GM18519 (cell line): ENCODE data around the gene ATP8B4.

Source experiments
- ATAC-seq: cut with Tn5 transposase; IDR thresholded peaks from one replicate; pipeline ENCODE4 v1.9.1; 2021; ENCODE audit warnings: mild to moderate bottlenecking, moderate library complexity; ENCODE audit not compliant: unreplicated experiment, low FRiP score

The ATP8B4 gene

DNA sequence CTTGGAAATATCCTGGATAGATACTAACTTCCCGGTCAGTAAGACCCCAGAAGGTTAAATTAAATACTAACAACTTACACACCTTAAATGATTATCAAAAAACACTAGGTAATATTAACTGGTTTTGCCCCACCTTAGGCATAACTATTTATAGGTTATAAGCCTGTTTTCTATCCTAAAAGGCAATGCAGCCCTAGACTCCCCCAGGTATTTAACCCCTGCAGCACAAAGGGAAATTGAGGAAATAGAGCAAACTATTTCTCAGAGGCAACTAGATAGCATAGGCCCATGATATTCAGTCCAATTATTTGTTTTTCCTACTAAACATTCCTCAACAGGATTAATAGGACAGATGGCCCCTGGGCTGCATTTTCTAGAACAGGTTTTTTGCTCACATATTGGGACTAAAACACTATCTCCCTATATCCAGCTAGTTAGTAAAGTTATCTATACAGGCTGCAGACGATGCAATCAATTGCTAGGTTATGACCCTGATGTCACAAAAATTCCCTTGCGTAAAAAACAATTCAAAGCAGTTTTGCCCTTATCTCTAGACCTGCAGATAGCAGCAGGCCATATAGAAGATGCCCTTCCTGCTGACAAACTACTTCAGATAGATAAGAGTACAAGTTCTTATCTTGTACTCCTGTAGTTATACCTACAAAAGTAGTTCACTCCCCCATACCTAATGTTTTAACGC, 276.9 kb downstream of the ATP8B4 start:
- ATAC-seq = no peak

- no peak for ATAC-seq
Measured at GRCh38 chr15:49832511-49832910, 286.5 kb downstream of the ATP8B4 start.

DNA sequence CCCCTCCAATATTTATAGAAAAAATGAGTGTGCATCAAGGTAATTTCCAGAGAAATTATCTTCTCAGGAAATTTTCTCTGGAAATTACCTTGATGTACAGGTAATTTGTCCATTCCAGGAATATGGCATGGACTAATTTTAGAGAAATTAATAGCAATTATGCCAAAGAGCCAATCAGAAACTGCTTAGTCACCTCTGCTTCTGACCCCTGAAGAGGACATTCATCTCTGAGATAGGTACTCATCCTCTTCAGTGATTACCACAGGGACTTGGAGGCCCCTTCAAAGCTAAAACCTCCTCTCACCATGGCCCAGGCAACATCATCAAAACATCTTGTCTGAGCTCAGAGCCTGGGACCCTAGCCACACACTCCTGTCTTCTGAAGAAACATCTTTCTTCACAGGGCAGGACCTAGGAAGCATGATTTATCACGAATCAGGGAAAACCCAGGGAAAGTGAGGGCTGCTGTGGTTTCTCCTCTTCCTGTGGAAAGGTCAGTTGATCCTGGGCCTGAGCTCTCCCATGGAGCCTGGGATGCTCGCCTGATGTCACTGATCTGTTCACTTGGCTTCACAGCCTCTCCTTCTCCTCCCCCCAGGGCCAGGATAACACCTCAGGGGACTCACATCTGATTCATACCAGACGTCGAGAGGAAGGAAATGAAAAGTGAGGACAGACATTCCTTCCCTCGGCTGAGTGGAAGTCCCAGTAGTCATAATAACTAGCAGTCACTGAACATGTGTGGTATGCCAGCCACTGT, 287.6 kb downstream of the ATP8B4 start:
- no peak for ATAC-seq

DNA sequence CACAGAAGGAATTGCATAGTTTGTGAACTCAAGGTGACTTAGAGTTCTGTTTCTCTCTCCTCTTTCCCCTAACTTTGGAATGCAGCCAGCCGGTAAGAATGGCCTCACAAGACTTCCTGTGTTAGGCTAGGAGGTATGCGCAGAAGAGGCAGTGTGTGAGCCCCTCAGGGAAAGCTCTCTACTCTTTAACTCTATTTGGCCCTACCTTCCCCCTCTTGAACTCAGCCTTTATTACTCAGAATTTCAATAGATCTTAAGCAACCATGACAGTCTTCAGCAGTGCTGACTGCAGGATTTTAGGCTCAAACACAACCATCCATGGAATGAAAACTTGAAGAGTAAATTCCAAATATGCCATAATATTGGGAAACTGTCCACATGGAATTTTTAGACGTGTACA, 288.6 kb downstream of the ATP8B4 start:
- ATAC-seq = no peak

GRCh38 chr15:49827311-49827710, 291.7 kb downstream of the ATP8B4 start:
- ATAC-seq = no peak

DNA sequence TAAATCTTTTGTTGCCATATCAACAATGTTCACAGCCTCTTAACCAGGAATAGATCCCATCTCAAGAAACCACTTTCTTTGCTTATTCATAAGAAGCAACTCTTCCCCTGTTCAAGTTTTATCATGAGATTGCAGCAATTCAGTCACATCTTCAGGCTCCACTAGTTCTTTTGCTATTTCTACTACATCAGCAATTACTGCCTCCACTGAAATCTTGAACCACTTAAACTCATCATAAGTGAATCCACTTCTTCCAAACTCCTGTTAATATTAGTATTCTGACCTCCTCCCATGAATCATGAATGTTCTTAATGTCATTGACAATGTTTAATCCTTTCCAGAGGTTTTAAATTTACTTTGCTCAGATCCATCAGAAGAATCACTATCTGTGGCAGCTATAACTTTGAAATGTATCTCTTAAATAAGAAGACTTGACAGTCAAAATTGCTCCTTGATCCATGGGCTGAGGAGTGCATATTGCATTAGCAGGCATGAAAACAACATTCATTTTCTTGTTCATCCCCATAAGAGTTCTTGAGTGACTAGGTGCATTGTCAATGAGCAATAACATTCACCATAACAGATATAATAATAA, 292.3 kb downstream of the ATP8B4 start:
- no peak for ATAC-seq

DNA sequence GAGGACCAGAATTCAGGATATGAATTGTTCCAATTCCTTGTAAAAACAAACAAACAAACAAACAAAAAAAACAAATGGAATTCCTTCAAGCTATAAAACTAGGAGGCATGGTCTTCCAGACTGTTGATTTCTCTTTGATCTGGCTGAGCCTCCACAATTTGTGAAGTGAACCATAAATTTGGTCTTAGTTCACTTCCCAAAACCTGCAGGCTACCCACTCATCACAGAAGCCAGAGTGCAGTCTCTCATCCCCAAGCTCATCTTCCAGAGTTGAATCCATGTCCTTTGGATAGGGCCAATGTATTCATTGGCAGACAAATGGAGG, 294.3 kb downstream of the ATP8B4 start:
- no peak for ATAC-seq

DNA sequence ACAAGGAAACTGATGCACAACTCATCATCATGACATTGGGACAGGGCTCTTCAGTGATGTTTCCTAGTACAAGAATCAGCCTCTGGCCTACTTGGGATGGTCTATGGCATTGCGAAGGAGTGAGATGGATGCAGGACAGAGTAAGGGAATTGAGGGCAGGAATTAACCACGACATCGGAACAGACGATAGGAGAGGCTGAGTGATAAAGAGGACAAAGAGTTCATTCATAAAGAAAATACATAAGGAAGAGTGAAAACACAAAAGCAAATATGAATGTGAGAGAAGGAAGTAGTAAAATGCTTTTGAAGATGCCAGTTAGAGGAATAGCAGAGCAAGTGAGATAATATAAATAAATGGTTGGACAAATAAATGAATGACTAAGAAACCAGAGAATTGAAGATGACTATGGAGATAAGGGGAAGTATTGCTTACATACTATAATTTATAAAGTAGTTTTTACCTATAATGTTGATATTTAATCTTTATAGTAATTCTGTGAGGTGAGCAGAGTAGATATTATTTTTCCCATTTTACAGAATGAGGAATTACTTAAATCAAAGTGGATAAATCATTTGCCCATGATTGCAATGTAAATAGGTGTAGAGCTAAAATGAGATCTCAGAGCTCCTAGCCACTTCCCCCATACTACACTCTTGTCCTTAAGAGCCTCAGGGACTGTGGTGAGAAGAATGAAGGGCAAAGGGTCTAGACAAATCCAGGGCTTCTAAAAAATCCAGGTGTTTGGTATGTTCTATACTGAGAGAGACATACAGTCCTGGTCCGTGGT, 294.9 kb downstream of the ATP8B4 start:
- no peak for ATAC-seq

DNA sequence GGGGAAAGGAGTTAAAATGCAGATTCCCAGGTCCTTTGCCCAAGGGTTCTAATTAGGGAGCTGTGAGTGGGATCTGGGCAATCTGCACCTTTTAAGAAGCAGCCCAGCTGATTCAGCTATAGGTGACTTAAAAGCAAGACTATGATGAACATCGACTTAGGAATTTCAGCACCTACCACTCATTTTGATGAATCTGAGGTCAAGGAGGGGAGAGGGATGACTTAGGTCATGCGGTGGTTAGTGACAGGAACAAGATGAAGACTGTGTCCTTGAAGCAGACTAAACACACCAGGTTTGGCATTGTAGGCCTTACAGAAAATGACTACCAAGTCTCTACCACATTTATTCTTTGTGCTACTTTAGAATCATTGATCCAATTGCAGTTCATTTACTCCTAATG, 301.9 kb downstream of the ATP8B4 start:
- ATAC-seq = no peak

DNA sequence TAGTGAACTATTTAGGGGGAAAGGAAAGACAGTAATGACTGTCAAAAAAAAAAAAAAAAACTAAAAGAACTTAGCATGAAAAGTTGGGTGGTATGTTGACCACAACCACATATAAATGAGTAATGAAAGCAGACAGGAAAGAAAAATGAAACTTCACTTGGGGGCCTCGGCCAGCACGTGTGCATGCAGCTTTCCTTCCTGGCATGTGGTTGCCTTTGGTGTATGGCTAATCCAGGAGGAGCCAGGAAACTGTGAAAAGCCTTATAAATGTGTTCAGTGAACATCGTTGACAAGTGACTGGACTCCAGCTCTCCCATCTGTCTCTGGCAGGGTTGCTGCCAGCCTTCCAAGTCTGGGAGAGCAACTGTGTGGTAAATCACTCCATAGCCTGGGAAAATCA, 303.1 kb downstream of the ATP8B4 start:
- no peak for ATAC-seq

GRCh38 chr15:49815526-49815925, 303.5 kb downstream of the ATP8B4 start:
- ATAC-seq = no peak

DNA sequence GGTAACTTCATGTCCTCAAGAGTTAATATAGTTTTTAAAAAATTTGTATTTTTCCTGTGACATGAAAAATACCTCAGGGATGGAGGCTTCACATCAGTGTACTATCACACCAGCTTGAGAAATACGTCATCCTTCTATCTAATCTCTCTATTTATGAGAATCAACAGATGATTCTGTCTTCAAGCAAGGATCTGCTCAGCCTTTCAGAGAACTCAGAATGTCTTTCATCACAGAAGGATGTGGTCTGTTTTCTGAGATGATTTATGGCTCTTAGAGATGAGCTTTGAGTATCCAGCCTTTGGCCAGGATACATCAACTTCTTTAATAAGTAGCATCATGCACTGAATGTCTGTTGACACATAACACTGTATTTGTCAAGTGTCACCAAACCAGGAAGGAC, 304.3 kb downstream of the ATP8B4 start:
- ATAC-seq = no peak

DNA sequence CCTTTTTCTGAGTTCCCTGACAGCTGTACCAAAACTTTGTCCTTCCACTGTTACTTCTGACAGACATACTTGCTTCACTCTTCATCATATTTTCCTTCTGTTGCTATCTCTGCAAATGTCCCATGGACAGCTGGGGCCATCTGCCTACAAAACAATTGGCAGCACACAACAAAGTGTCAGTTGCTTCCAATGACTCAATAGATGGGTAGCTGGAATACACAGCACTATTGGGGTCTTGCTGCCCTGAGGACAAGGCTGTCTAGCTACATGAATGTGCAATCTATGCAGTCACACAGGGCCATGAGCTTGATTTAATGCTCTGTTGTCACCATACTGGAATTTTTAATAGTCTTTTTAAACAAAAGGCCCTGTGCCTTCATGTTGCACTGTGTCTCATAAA, 305.4 kb downstream of the ATP8B4 start:
- ATAC-seq = no peak

- ATAC-seq = no peak
Measured at GRCh38 chr15:49810720-49811119, 308.3 kb downstream of the ATP8B4 start.

GRCh38 chr15:49809894-49810609, 309.0 kb downstream of the ATP8B4 start:
- no peak for ATAC-seq

DNA sequence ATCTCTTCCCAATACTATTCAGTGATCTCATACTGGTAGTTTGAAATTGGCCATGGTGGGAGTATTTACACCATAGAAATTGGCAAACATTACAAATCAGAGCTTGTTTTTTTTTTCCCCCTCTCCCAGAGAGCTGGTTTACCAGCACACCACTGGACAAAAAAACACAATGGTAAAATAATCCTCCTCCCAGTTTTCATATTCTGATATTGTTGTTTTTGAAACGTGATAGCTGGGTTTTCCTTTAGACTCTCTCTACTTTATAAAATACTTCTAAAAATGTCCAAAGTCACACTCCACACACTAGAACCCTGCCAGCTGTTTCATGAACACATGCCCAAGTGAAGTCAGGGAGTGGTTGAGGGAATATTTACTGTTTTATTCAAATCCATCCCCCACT, 310.7 kb downstream of the ATP8B4 start:
- ATAC-seq = no peak
